WI38 (cell line): Measurements from ENCODE around the gene MAP1S.

Experiments used
- H3K4me3 ChIP-seq: 2 replicates; pipeline ENCODE4 v1.5.1; 2011; ENCODE audit warnings: low read depth, mild to moderate bottlenecking, control low read depth, low read length
- TF ChIP-seq, protein P1 (sequence below): IDR thresholded peaks from 2 replicates; pipeline ENCODE4 v1.5.1; 2012; ENCODE audit warnings: low read depth, mild to moderate bottlenecking, control low read depth, low read length

The MAP1S gene

DNA sequence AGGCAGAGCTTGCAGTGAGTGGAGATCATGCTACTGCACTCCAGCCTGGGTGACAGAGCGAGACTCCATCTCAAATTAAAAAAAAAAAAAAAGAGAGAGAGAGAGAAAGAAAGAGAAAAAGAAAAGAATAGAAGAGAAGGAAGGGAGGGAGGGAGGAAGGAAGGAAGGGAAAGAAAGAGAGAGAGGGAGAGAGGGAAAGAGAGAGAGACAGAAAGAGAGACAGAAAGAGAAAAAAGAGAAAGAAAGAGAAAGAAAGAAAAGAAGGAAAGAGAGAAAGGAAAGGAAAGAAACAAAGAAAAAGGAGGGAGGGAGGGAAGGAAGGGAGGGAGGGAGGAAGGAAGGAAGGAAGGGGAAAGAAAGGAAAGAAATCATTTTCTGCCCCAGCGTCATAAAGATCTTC, 24.1 kb upstream of the MAP1S start:
- no peak overlapping the region for H3K4me3 ChIP-seq
- TF ChIP-seq, protein P1, sequence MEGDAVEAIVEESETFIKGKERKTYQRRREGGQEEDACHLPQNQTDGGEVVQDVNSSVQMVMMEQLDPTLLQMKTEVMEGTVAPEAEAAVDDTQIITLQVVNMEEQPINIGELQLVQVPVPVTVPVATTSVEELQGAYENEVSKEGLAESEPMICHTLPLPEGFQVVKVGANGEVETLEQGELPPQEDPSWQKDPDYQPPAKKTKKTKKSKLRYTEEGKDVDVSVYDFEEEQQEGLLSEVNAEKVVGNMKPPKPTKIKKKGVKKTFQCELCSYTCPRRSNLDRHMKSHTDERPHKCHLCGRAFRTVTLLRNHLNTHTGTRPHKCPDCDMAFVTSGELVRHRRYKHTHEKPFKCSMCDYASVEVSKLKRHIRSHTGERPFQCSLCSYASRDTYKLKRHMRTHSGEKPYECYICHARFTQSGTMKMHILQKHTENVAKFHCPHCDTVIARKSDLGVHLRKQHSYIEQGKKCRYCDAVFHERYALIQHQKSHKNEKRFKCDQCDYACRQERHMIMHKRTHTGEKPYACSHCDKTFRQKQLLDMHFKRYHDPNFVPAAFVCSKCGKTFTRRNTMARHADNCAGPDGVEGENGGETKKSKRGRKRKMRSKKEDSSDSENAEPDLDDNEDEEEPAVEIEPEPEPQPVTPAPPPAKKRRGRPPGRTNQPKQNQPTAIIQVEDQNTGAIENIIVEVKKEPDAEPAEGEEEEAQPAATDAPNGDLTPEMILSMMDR = no peak

DNA sequence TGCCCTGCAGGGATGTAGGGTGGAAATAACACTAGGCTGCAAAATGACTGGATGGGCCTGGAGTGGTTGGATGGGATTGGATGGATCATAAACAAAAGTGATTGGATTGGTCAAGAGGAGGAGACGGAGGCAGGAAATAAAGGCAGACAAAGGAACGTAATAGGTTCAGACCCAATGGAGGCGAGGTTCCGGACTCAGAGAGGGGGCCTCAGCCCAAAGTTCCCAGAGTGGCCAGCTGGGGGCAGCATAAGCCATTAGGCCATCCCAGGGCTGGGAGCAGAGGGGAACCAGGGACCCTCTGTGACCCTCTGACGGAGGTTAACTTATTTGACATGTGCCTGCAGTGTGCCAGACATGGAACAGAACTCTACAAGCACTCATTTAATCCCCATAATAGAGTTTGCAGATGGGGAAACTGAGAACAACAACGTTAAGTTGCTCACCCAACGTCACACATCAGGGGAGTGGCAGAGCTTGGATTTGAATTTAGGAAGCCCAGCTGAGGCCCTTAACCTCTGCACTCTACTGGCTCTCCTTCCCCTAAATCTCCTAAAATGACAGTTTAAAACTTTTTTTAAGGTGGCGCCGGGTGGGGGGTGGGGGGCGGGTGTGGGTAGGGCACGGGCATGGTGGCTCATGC, 15.3 kb upstream of the MAP1S start:
- TF ChIP-seq, protein P1 = peak; percentile 76
- H3K4me3 ChIP-seq = no peak overlapping the region

DNA sequence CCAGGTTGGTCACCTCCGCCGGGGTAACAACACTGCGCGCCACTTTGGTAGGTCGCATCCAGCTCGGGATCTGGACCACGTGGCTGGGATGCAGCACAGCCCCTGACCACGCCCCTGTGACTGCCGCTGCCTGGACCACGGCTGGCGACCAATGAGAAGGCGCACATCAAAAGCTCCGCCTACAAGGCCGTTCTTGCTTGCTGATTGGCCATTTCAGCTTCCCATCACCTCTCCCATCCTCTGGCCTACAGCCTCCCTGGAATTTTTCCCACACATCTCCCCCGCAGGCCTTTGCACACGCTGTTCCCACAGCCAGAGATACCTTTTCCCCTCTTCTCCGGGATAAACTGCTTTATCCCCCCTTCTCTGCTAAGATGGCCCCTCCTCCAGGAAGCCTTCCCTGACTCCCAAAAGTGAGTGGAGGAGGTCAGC, 12.5 kb upstream of the MAP1S start:
- TF ChIP-seq, protein P1 = no peak
- no peak overlapping the region for H3K4me3 ChIP-seq

DNA sequence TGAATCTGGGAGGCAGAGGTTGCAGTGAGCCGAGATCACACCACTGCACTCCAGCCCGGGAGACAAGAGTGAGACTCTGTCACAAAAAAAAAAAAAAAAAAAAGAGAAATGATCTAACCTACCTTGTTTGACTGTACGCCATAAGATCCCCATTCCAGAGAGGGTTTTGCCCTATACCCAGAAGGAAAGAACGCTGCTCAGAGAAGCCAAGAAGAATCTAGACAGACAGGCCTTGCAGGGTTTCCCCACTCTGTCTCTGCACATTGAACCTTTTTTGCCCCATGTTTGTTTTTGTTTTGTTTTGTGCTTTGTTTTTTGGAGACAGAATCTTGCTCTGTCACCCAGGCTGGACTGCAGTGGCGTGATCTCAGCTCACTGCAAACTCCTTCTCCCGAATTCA, 7.4 kb upstream of the MAP1S start:
- TF ChIP-seq, protein P1 = no peak
- no peak overlapping the region for H3K4me3 ChIP-seq

DNA sequence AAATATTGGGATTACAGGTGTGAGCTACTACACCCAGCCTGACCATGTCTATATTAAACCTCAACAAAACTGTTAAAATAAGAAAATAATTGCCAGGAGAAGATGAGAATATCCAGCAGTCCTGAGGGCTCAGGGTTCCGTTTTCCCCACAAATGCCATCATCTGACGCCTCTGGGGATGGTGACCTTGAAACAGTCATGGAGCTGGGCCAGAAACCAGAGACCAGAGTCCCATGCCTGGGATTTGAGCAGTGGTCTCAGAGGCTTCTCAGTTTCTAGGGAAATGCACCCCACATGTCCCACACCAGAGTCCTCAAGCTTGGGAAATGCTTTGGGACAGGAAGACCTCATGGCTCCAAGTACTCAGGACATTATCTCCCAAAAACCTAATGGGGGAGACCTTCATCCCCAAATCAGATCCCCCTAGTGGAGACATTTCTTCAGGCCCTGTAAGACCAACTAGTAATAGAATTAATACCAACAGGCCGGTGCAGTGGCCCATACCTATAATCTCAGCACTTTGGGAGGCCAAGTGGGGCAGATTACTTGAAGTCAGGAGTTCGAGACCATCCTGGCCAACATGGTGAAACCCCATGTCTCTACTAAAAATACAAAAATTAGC, 2.9 kb upstream of the MAP1S start:
- H3K4me3 ChIP-seq = no peak overlapping the region
- TF ChIP-seq, protein P1 = 0 out of 2 replicates have a peak, but pooled peaks have one; percentile 8

DNA sequence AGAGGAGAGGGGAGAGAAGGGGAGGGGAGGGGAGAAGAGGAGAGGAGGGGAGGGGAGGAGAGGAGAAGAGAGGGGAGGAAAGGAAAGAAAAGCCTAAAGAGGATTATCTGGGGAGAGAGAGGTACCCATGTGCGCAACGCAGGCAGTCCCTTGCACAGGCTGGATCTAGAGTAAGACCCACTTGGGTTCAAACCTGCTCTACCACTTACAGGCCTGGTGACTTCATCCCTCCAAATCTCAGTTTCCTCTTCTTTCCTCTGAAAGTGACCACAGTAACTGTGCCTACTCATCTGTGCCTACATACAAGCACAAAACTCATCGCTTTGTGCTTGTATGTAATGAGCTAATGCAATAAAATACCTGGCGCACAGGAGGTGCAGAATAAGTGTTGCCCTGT, 732 bp upstream of the MAP1S start:
- H3K4me3 ChIP-seq = no peak overlapping the region
- TF ChIP-seq, protein P1 = no peak

DNA sequence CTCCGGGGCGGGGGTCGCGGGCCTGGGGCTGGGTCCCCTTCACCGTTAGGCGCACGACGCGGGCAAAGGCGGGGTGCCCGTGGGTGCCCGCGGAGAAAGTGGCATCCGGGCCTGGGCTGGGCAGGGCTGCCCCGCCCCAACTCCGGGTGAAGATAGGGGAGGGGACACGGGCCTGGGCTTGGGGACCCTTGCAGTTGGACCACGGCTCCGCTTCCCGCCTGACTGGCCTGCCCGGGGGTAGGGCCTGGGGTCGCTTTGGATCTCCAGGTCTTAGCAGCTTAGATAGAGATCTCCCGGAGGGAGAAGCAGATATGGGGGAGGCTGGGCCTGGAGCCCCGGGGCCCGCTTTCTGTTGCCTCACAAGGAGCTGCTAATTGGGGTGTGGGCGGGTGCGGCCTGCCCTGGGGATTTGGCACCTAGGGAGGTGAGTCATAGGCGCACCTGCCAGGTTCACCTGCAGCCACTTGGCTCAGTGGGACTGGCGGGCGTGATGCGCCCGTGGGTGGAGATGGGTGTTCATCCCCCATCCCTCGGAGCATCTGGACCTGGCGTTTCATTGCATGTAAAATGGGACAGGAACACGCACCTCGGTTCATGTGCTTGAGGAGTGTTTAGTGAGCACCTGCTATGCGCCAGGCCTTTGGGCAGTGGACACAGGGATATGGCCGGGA, 585 bp downstream of the MAP1S start:
- TF ChIP-seq, protein P1 = no peak
- H3K4me3 ChIP-seq = peak overlapping the region; percentile 94
